SK-N-MC (cell line): ENCODE results near the gene TIGD4.

Experiments
- DNase-seq: peaks from one replicate; pipeline ENCODE4 v3.0.0-alpha.2; 2011; ENCODE audit warnings: low read depth, low spot score
- H3K27ac ChIP-seq: fragments of 200-600 bp; sonication (generic); 2 replicates; pipeline ENCODE4 v1.5.1; 2016; ENCODE audit warnings: mixed run types
- H3K36me3 ChIP-seq: fragments of 200-600 bp; sonication (generic); 2 replicates; pipeline ENCODE4 v1.6.1; 2017; ENCODE audit warnings: antibody characterized with exemption, low read length, mixed read lengths; ENCODE audit not compliant: insufficient read depth
- H3K4me3 ChIP-seq: fragments of 200-600 bp; sonication (generic); 2 replicates; pipeline ENCODE4 v1.5.1; 2016
- H3K9ac ChIP-seq: fragments of 200-600 bp; sonication (generic); 2 replicates; pipeline ENCODE4 v1.8.0; 2017; ENCODE audit warnings: mixed run types, mixed read lengths; ENCODE audit not compliant: insufficient read length
- H3K9me3 ChIP-seq: fragments of 200-600 bp; sonication (generic); 2 replicates; pipeline ENCODE4 v1.6.1; 2017; ENCODE audit warnings: low read depth, mild to moderate bottlenecking, antibody characterized with exemption, low read length, moderate library complexity, mixed read lengths
- EZH2 ChIP-seq: fragments of 200-600 bp; sonication (generic); IDR thresholded peaks from one replicate; pipeline ENCODE4 v1.6.1; 2017; ENCODE audit warnings: antibody characterized with exemption
- FOXP2 ChIP-seq: optimal IDR thresholded peaks from 2 replicates; pipeline ENCODE3; 2011; ENCODE audit warnings: mild to moderate bottlenecking, moderate library complexity; ENCODE audit not compliant: insufficient read depth; ENCODE audit errors: extremely low read length, control extremely low read depth
- POLR2AphosphoS5 ChIP-seq: IDR thresholded peaks from 2 replicates; pipeline ENCODE4 v1.6.1; 2012; ENCODE audit warnings: mild to moderate bottlenecking, low read depth, low read length, borderline replicate concordance

The TIGD4 gene

DNA sequence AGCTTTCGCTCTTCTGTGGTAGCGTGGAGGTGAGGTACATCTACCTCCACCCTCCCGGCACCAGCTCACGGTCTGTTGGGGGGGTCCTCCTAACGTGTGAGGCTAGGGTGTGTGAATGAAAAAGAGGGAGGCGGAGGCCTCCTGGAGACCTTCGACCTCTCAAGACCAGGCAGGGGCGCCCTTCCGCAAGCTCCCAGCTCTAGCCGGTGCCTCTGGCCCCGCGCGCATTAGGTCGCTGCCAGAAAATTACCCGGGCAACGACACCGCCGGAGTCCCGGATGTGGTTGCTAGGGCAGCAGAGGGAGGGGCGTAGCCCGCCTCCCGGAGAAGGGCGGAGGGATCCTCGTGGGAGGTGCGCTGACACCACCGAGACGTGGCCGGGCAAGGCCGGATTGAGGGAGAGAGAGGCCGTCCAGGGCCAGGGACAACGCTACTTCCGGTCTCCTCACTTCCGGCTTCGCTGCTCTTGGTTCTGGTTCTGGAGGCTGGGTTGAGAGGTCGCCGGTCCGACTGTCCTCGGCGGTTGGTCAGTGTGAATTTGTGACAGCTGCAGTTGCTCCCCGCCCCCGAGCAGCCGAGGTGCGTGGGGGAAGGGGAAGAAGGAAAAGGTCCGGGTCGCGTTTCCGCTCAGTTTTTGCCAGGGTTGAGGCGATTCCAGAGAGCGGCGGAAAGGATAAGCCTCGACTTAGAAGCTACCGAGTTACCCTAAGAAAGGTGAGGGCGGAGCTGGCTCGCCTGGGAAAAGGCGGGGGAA lies at the start of gene TIGD4, which contains the start of gene ARFIP1:
Gene TIGD4, minus strand, starts transcription at position 218 of the 754 bp plus-strand sequence. CDS start 8,726 bp downstream, outside the sequence.
Gene ARFIP1, plus strand, starts transcription at position 442 of the 754 bp plus-strand sequence. CDS start 49,680 bp downstream, outside the sequence.
- Histone ChIP-seq H3K9me3 (no peaks in the 10 kb centered on the region), H3K9ac (peak within 1 kb of the TSS; percentile 75), H3K36me3 (no peaks in the 10 kb centered on the region), H3K27ac (no peak within 1 kb of the TSS), H3K4me3 (peak within 1 kb of the TSS; percentile 98)
- DNase-seq: peak; percentile 37
- TF ChIP-seq EZH2 (no peak), POLR2AphosphoS5 (peak; percentile 54; the same call in 1 of the 2 replicates), FOXP2 (no peak)

DNA sequence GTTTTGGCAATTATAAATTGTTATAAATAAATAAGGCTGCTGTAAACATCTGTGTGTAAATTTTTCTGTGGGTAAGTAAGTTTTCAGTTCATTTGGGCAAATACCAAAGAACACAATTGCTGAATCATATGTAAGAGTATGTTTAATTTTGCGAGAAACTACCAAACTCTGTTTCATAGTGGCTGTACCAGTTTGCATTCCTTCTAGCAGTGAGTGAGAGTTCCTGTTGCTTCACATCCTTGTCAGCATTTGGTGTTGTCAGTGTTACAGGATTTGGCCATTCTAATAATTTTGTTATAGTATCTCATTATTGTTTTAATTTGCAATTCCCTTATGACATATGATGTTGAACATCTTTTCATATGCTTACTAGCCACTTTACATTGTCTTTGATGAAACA lies 48.6 kb upstream of the TIGD4 start:
- TF ChIP-seq POLR2AphosphoS5 (no peak), FOXP2 (no peak), EZH2 (no peak)
- Histone ChIP-seq H3K36me3 (no peaks in the 10 kb centered on the region; the same call in 1 of the 2 replicates), H3K27ac (no peak overlapping the region), H3K9me3 (no peaks in the 10 kb centered on the region), H3K4me3 (no peak overlapping the region), H3K9ac (no peak overlapping the region)
- no peak for DNase-seq

DNA sequence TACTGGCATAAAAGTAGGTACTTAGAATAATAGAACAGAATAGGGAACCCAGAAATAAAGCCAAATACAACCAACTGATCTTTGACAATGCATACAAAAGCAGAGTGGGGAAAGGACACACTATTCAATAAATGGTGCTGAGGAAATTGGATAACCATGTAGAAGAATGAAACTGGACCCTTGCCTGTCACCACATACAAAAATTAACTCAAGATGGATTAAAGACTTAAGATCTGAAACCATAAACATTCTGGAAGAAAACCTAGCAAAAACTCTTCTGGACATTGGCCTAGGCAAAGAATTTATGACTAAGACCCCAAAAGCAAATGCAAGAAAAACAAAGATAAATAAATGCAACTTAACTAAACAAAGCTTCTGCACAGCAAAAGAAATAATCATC lies 45.8 kb upstream of the TIGD4 start:
- no peak for TF ChIP-seq FOXP2
- TF ChIP-seq POLR2AphosphoS5: no peak
- no peak for TF ChIP-seq EZH2
- Histone ChIP-seq H3K9ac (no peak overlapping the region), H3K9me3 (no peaks in the 10 kb centered on the region), H3K27ac (no peak overlapping the region), H3K36me3 (no peaks in the 10 kb centered on the region), H3K4me3 (no peak overlapping the region)
- DNase-seq: no peak

DNA sequence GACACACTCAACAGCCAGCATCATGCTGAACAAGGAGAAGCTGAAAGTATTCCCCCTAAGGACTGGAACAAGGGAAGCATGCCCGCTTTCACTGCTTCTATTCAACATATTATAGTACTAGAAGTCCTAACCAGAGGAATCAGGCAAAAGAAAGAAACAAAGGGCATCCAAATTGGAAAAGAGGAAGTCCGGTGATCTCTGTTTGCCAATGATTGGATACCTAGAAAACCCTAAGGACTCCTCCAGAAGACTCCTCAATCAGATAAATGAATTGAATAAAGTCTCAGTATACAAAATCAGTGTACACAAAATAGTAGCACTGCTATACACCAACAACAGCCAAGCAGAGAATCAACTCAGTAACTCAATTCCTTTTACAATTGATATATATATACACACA lies 45.0 kb upstream of the TIGD4 start:
- no peak for DNase-seq
- H3K9ac ChIP-seq: no peak overlapping the region
- H3K9me3 ChIP-seq: no peaks in the 10 kb centered on the region
- H3K36me3 ChIP-seq: no peaks in the 10 kb centered on the region; the same call in 1 of the 2 replicates
- TF ChIP-seq EZH2: no peak
- TF ChIP-seq FOXP2: no peak
- no peak for TF ChIP-seq POLR2AphosphoS5
- no peak overlapping the region for H3K27ac ChIP-seq
- no peak overlapping the region for H3K4me3 ChIP-seq

DNA sequence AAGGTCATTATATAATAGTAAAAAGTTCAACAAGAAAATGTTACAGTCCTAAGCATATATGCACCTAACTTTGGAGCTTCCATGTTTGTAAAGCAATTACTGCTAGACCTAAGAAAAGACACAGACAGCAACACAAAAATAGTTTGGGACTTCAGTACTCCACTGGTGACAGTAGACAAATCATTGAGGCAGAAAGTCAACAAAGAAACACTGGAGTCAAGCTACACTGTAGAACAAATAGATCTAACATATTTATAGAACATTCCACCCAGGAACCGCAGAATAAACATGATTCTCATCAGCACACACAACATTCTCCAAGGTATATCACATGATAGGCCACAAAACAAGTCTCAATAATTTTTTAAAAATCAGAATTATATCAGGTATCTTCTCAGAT lies 42.8 kb upstream of the TIGD4 start:
- Histone ChIP-seq H3K4me3 (no peak overlapping the region), H3K9me3 (no peaks in the 10 kb centered on the region), H3K27ac (no peak overlapping the region), H3K36me3 (no peaks in the 10 kb centered on the region; the same call in 1 of the 2 replicates), H3K9ac (no peak overlapping the region)
- DNase-seq: no peak
- no peak for TF ChIP-seq POLR2AphosphoS5
- no peak for TF ChIP-seq FOXP2
- TF ChIP-seq EZH2: no peak

DNA sequence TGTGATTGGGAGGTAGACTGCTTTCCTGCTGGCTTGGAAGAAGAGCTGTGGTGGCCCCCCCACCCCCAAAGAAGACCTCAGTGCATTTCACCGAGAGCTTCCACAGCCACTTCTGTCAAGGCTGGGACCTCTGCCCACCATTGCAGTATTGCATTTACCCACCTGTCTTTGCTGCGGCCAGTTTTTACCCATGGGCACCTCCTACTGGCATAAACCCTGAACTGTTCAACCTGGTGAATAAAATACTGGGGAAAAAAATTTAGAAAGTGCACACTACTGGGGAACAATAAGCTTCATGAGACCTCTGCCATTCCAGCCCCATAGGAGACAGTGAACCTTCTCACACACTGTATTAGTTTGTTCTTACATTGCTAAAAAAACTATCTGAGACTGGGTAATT lies 40.5 kb upstream of the TIGD4 start:
- Histone ChIP-seq H3K36me3 (no peaks in the 10 kb centered on the region; the same call in 1 of the 2 replicates), H3K27ac (no peak overlapping the region), H3K9ac (no peak overlapping the region), H3K4me3 (no peak overlapping the region), H3K9me3 (no peaks in the 10 kb centered on the region)
- DNase-seq: no peak
- TF ChIP-seq FOXP2 (no peak), POLR2AphosphoS5 (no peak), EZH2 (no peak)

DNA sequence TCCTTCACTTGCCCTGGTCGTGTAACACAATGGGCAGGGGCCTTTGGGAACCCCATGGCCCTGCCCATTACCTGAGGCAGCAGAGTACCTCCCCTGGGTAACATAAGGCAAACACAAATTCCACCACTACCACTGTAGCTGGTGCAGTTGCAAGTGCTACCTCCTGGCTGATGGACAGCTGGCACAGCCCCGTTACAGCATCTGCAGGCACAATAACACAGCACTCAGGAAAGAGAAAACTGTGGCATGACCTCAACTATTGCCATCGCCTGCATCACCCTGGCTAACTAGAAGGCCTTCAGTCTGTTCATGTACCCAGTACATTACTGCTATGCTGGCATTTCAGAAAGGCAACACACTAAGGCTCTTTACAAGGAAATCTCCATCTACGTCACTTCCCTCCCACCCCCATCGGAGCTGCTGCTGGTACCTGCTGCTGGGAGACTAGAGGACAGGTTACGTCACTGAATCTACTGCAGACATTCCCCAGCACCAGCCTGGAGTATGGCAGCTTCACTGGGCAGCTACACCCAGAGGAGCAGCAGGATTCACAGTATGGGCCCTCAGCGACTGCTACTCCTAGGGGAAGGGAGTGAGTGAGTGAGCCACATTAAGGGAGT lies 39.6 kb upstream of the TIGD4 start:
- H3K4me3 ChIP-seq: no peak overlapping the region
- H3K9me3 ChIP-seq: no peaks in the 10 kb centered on the region
- TF ChIP-seq FOXP2 (no peak), EZH2 (no peak), POLR2AphosphoS5 (no peak)
- H3K27ac ChIP-seq: no peak overlapping the region
- H3K9ac ChIP-seq: no peak overlapping the region
- DNase-seq: no peak
- H3K36me3 ChIP-seq: no peaks in the 10 kb centered on the region; the same call in 1 of the 2 replicates

DNA sequence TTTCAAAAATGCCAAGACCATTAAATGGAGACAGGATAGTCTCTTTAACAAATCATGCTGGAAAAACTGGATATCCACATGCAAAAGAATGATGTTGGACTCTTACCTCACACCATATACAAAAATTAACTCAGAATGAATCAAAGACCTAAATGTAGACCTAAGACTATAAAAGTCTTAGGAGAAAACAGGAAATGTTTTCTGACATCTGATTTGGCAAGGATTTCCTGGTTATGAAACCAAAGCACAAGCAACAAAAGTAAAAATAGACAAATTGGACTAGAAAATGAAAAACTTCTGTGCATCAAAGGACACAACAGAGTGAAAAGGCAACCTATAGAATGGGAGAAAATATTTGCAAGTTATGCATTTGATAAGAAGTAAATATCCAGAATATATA lies 37.8 kb upstream of the TIGD4 start:
- Histone ChIP-seq H3K36me3 (no peaks in the 10 kb centered on the region; the same call in 1 of the 2 replicates), H3K27ac (no peak overlapping the region), H3K9me3 (no peaks in the 10 kb centered on the region), H3K9ac (no peak overlapping the region), H3K4me3 (no peak overlapping the region)
- TF ChIP-seq POLR2AphosphoS5 (no peak), FOXP2 (no peak), EZH2 (no peak)
- DNase-seq: no peak

DNA sequence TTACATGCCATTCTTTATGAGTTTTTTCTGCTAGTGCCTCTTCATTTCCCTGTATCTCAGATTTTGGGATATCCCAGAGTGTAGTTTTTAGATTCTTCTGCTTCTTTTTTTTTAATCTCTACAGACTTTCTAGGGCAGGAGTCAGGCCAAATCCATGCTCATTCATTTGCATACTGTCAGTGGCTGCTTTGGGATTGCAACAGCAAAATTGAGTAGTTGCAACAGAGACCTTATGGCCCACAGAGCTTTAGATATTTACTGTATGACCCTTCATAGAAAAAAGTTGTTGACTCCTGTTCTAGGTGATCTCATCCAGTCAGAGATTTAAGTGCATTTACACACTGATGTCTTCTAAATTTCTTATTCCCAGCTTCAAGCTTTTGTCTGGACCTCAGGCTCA lies 35.5 kb upstream of the TIGD4 start:
- H3K27ac ChIP-seq: no peak overlapping the region
- H3K36me3 ChIP-seq: no peaks in the 10 kb centered on the region; the same call in 1 of the 2 replicates
- DNase-seq: no peak
- TF ChIP-seq EZH2: no peak
- no peak for TF ChIP-seq FOXP2
- no peak for TF ChIP-seq POLR2AphosphoS5
- H3K9me3 ChIP-seq: no peaks in the 10 kb centered on the region
- no peak overlapping the region for H3K4me3 ChIP-seq
- no peak overlapping the region for H3K9ac ChIP-seq
